ENCODE results near the gene RRP8.

Gene RRP8

GRCh38 chr11:6638429-6638828, 35.0 kb upstream of the RRP8 start:
- Histone ChIP-seq H3K9ac (ENCODE audit: insufficient read length, low read depth) (no peak overlapping the region), H3K4me1 (ENCODE audit: insufficient read depth, insufficient read length) (peaks cover 4% of the 10 kb centered on the region), H3K27me3 (ENCODE audit: insufficient read depth, insufficient read length) (no peaks in the 10 kb centered on the region), H3K4me3 (ENCODE audit: insufficient read length, low read depth) (no peak overlapping the region), H3K36me3 (ENCODE audit: insufficient read depth, insufficient read length, low read length) (peaks cover 27% of the 10 kb centered on the region), H3K9me3 (ENCODE audit: insufficient read depth, low read length) (no peaks in the 10 kb centered on the region)
- no peak for DNase-seq (ENCODE audit: low read depth, low spot score)
- TF ChIP-seq SUZ12 (IDR thresholded peaks at IDR 0.05; ENCODE audit: extremely low read depth, insufficient read depth, insufficient read length) (no peak), YY1 (IDR thresholded peaks at IDR 0.05; ENCODE audit: insufficient read depth, insufficient read length) (no peak), ZNF274 (IDR thresholded peaks at IDR 0.05; ENCODE audit: low read depth, low read length) (no peak)

GRCh38 chr11:6637871-6638270, 34.5 kb upstream of the RRP8 start:
- H3K4me1 ChIP-seq (ENCODE audit: insufficient read depth, insufficient read length), result peaks cover 4% of the 10 kb centered on the region
- peaks cover 32% of the 10 kb centered on the region for H3K36me3 ChIP-seq (ENCODE audit: insufficient read depth, insufficient read length, low read length)
- H3K9ac ChIP-seq (ENCODE audit: insufficient read length, low read depth), result no peak overlapping the region
- H3K27me3 ChIP-seq (ENCODE audit: insufficient read depth, insufficient read length), result no peaks in the 10 kb centered on the region
- TF ChIP-seq ZNF274 (IDR thresholded peaks at IDR 0.05; ENCODE audit: low read depth, low read length), result no peak
- no peak for TF ChIP-seq YY1 (IDR thresholded peaks at IDR 0.05; ENCODE audit: insufficient read depth, insufficient read length)
- TF ChIP-seq SUZ12 (IDR thresholded peaks at IDR 0.05; ENCODE audit: extremely low read depth, insufficient read depth, insufficient read length), result no peak
- H3K9me3 ChIP-seq (ENCODE audit: insufficient read depth, low read length), result no peaks in the 10 kb centered on the region
- no peak overlapping the region for H3K4me3 ChIP-seq (ENCODE audit: insufficient read length, low read depth)
- no peak for DNase-seq (ENCODE audit: low read depth, low spot score)

- H3K4me1 ChIP-seq (ENCODE audit: insufficient read depth, insufficient read length), result peaks cover 2% of the 10 kb centered on the region
- TF ChIP-seq SUZ12 (IDR thresholded peaks at IDR 0.05; ENCODE audit: extremely low read depth, insufficient read depth, insufficient read length), result no peak
- TF ChIP-seq ZNF274 (IDR thresholded peaks at IDR 0.05; ENCODE audit: low read depth, low read length), result no peak
- no peak for TF ChIP-seq YY1 (IDR thresholded peaks at IDR 0.05; ENCODE audit: insufficient read depth, insufficient read length)
- no peak for DNase-seq (ENCODE audit: low read depth, low spot score)
- no peaks in the 10 kb centered on the region for H3K27me3 ChIP-seq (ENCODE audit: insufficient read depth, insufficient read length)
- H3K9ac ChIP-seq (ENCODE audit: insufficient read length, low read depth), result no peak overlapping the region
- peaks cover 46% of the 10 kb centered on the region for H3K36me3 ChIP-seq (ENCODE audit: insufficient read depth, insufficient read length, low read length)
- no peak overlapping the region for H3K4me3 ChIP-seq (ENCODE audit: insufficient read length, low read depth)
- no peaks in the 10 kb centered on the region for H3K9me3 ChIP-seq (ENCODE audit: insufficient read depth, low read length)
Observed at GRCh38 chr11:6636480-6636879, 33.1 kb upstream of the RRP8 start.

- TF ChIP-seq ZNF274 (IDR thresholded peaks at IDR 0.05; ENCODE audit: low read depth, low read length) (no peak), SUZ12 (IDR thresholded peaks at IDR 0.05; ENCODE audit: extremely low read depth, insufficient read depth, insufficient read length) (no peak), YY1 (IDR thresholded peaks at IDR 0.05; ENCODE audit: insufficient read depth, insufficient read length) (no peak)
- H3K9me3 ChIP-seq (ENCODE audit: insufficient read depth, low read length), result no peaks in the 10 kb centered on the region
Observed at GRCh38 chr11:6635082-6635932, 31.9 kb upstream of the RRP8 start.

GRCh38 chr11:6634534-6634933, 31.1 kb upstream of the RRP8 start:
- H3K4me3 ChIP-seq (ENCODE audit: insufficient read length, low read depth), result no peak overlapping the region
- no peak for TF ChIP-seq ZNF274 (IDR thresholded peaks at IDR 0.05; ENCODE audit: low read depth, low read length)
- TF ChIP-seq YY1 (IDR thresholded peaks at IDR 0.05; ENCODE audit: insufficient read depth, insufficient read length), result no peak
- no peak for TF ChIP-seq SUZ12 (IDR thresholded peaks at IDR 0.05; ENCODE audit: extremely low read depth, insufficient read depth, insufficient read length)
- peaks cover 47% of the 10 kb centered on the region for H3K36me3 ChIP-seq (ENCODE audit: insufficient read depth, insufficient read length, low read length)
- H3K9me3 ChIP-seq (ENCODE audit: insufficient read depth, low read length), result no peaks in the 10 kb centered on the region
- no peaks in the 10 kb centered on the region for H3K4me1 ChIP-seq (ENCODE audit: insufficient read depth, insufficient read length)
- DNase-seq (ENCODE audit: low read depth, low spot score), result no peak
- peaks cover 14% of the 10 kb centered on the region for H3K27me3 ChIP-seq (ENCODE audit: insufficient read depth, insufficient read length)
- no peak overlapping the region for H3K9ac ChIP-seq (ENCODE audit: insufficient read length, low read depth)

More at GRCh38 chr11:6635082-6635932, 31.9 kb upstream of the RRP8 start:
- Histone ChIP-seq H3K27me3 (ENCODE audit: insufficient read depth, insufficient read length) (peaks cover 7% of the 10 kb centered on the region), H3K4me3 (ENCODE audit: insufficient read length, low read depth) (no peak overlapping the region), H3K9ac (ENCODE audit: insufficient read length, low read depth) (no peak overlapping the region), H3K36me3 (ENCODE audit: insufficient read depth, insufficient read length, low read length) (peaks cover 47% of the 10 kb centered on the region), H3K4me1 (ENCODE audit: insufficient read depth, insufficient read length) (peaks cover 2% of the 10 kb centered on the region)
- no peak for DNase-seq (ENCODE audit: low read depth, low spot score)

- H3K4me3 ChIP-seq (ENCODE audit: insufficient read length, low read depth), result no peak overlapping the region
- TF ChIP-seq YY1 (IDR thresholded peaks at IDR 0.05; ENCODE audit: insufficient read depth, insufficient read length), result no peak
- TF ChIP-seq SUZ12 (IDR thresholded peaks at IDR 0.05; ENCODE audit: extremely low read depth, insufficient read depth, insufficient read length), result no peak
- no peak for TF ChIP-seq ZNF274 (IDR thresholded peaks at IDR 0.05; ENCODE audit: low read depth, low read length)
- peaks cover 55% of the 10 kb centered on the region for H3K36me3 ChIP-seq (ENCODE audit: insufficient read depth, insufficient read length, low read length)
- no peak for DNase-seq (ENCODE audit: low read depth, low spot score)
- no peaks in the 10 kb centered on the region for H3K9me3 ChIP-seq (ENCODE audit: insufficient read depth, low read length)
- peaks cover 15% of the 10 kb centered on the region for H3K27me3 ChIP-seq (ENCODE audit: insufficient read depth, insufficient read length)
- no peak overlapping the region for H3K9ac ChIP-seq (ENCODE audit: insufficient read length, low read depth)
- H3K4me1 ChIP-seq (ENCODE audit: insufficient read depth, insufficient read length), result no peaks in the 10 kb centered on the region
Observed at GRCh38 chr11:6633422-6634408, 30.3 kb upstream of the RRP8 start.

Data from NT2/D1 (cell line).